Activated CD4-positive, CD25-positive, alpha-beta regulatory T cell (primary cell): Measurements from ENCODE around the gene KLC3.
"Not testable (repeated sequence)": the region's sequence is repeated elsewhere in the genome, so short reads cannot be mapped to it uniquely, and the experiment has no call there.

Source experiments
- DNase-seq, 4 experiments: peaks; one replicate each; lab custom pipeline; 2025; lab: John Stamatoyannopoulos, UW

Gene KLC3

DNA sequence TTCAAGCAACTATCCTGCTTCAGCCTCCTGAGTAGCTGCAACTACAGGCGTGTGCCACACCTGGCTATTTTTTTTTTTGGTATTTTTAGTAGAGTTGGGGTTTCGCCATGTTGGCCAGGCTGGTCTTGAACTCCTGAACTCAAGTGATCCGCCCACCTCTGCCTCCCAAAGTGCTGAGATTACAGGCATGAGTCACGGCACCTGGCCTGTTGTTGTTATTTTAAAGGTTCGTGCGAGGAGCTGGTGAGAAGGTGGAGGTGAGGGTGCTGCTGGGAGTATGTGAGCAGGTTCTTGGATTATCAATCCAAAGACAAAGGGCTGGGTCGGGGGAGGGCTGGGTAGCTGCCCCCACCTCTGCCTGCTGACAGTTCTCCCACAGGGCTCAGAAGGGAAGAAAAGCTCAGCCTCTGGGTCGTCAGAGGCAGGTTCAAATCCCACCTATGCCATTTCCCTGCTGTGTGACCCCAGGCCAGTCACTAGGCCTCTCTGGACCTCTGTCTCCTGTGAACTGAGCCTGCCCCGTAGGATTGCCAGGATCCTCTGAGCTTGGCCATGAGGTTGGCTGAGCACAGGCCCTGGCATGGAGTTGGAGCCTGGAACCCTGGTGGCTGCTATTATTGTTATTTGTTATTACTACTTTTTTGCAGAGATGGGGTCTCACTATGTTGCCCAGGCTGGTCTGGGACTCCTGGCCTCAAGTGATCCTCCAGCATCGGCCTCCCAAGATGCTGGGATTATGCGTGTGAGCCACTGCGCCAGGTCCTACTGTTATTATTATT is 19.4 kb upstream of the KLC3 start:
- no peak for DNase-seq

DNA sequence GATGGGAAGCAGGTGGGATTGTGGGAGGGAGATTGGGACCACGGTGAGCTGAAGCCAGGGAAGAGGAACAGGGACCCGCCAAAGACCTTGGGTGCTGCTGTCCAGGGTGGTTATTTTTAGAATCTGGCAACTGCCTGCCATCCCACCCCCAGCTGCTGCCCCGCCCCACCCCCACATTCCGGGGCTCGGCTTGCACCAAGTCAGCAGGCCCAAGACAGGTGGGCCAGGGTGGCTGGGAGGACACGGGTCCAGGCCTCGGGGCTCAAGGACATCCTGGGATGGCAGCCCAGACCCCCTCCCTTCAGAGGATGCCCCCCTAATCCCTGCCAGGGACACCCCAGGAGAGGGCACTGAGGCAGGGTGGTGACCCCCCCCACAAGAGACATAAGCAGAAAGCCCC is 18.7 kb upstream of the KLC3 start:
- DNase-seq: no peak

DNA sequence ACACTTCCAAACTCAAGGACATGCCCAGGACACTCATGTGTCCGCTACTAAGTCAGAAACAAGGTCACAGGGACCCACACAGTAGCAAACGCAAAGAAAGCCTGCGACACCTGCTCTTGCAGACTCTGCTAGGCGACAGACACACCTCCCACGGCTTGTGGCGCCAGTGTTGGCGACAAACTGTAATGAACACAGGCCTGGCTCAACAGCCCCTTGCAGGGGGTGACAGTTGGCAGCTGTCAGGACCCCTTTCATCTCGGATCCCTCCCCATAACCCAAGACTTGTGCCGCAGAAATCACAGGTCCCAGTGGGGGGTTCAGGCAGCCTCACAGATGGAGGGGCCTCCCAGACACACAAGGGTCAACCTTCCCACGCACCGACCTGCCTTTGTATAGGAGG is 18.2 kb upstream of the KLC3 start:
- no peak for DNase-seq

DNA sequence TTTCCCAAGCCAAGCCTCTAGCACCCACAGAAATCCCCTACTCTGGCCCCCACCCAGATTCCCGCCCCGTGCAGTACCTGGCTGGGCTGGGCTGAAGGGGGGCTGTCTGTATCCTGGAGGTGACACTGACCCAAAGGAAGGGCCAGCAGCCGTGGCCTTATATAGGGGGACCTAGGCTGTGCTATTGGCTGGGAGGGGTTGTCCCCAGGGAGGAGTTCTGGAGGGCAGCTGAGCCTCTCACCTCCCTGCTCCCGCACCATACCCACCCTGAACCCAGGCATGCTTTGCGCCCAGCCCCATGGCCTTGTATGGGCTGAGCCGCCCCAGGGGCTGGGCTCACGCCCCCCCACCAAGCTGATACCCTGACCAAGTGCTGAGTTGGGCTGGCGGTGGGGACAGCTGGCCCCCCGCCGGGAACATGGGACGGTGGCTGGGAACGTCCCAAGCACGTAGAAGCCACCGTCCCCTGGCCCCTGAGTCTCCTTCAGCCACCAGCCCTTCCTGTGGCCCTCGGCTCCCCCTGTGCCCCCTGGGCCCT is 17.7 kb upstream of the KLC3 start, which contains the start of gene CKM:
Gene CKM, minus strand, starts transcription at position 132 of the 538 bp plus-strand sequence. CDS start 3,162 bp downstream, outside the sequence.
- no peak for DNase-seq

DNA sequence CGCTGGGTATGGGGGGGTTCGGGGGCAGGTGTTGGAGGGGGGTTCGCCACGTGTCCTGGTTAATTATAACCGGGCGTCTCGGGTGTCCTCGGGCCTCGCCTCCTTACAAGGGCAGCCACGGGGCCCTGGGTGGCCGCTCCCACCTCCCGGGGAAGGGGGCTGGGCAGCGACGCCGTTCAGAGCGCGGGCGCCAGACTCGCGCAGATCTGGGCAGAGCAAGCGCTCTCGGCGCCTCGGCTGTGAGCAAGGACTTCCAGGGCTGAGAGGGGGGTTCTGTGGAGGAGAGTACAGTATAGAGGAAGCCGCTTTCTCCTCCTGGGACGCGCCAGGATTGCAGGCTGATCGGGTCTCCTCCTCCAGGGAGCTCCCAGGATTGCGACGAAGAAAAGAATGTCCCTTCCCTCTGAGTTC is 16.9 kb upstream of the KLC3 start:
- DNase-seq: no peak

DNA sequence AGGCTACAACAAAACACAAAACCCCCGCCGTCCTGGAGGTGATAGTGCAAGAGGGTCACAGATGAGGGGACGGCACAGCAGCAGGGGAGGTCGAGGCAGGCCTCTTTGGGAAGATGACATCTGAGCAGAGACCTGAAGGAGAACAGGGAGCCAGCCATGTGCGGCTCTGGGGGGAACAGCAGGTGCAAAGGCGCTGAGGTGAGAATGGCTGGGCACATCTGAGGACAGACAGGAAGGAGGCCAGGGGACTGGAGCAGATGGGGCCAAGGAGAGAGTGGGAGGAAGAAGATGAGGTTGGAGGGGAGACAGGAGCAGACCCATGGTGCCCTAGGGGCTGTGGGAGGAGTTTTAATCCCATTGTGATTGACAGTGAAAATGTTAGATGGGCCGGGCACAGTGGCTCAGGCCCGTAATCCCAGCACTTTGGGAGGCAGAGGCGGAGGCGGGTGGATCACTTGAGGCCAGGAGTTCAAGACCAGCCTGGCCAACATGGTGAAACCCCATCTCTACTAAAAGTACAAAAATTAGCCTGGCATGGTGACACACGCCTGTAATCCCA is 16.1 kb upstream of the KLC3 start:
- DNase-seq: no peak

DNA sequence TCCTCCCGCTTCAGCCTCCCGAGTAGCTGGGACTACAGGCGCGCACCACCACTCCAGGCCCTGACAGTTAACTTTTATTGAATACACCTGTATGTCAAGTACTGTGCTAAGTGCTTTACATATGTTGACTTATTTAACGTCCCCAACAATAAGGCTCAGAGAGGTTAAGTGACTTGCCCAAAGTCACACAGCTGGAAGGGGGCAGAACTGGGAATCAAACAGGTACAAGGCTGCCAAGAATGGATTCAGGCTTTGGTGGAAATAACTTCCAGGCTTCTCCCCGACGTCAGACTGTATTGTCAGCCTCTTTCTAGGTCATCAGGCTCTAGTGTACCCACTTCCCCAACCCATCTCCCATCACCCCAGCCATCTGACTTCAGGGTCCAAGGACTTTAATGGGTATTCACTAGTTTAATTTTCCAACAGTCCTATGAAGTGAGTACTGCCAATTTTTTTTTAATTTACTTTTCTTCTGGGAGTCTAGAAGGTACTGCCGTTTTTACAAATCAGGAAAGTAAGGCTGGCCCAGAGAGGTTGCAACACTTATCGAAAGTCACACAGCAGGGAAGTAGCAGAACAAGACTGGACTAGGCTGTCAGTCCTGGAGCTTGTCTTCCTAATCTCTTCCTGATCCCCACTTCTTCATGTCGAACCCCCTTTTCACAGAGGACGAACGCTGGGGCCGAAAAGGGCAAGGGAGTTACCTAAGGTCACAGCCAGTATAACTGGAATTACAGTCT is 13.0 kb upstream of the KLC3 start:
- DNase-seq: no peak

DNA sequence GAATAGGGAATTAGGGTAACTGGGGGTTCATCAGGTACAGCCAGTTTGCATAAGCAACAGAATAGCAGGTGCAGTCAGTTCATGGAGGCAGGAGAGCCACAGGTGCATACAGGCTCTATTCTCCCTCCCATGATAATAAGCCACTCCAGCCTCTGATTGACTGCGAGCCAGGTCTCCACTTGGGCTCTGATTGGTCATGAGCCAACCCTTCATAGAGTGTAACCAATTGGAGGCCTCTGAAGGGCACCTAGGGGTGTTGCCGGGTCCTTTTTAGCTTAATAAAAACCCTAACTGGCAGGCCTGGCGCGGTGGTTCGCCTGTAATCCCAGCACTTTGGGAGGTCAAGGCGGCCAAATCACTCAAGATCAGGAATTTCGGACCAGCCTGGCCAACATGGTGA is 9.1 kb upstream of the KLC3 start:
- no peak for DNase-seq

DNA sequence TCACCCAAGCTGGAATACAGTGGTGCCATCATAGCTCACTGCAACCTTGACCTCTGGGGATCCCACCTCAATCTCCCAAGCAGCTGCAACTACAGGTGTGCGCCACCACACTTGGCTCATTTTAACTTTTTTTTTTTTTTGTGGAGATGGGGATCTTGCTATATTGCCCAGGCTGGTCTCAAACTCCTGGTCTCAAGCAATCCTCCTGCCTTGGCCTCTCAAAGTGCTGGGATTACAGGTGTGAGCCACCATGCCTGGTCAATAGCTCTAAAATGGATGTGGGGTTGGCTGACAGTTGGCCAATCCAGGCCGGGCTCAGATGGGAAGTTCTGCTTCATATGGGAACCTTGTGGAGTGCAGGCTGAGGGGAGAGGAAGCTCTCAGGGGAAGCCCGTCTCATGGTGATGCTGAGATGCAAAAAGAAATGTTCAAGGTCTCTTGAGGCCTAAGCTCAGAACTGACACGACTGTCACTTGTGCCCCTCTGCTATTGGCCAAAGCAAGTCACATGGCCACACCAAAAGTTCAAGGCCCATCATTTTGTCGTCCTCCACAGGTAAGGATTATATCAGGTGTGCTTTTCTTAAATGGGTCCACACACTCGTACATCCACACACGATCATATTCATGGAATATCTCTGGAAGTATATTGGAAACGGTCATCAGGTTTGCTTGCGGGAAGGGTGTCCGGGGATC is 6.8 kb upstream of the KLC3 start:
- DNase-seq: no peak

DNA sequence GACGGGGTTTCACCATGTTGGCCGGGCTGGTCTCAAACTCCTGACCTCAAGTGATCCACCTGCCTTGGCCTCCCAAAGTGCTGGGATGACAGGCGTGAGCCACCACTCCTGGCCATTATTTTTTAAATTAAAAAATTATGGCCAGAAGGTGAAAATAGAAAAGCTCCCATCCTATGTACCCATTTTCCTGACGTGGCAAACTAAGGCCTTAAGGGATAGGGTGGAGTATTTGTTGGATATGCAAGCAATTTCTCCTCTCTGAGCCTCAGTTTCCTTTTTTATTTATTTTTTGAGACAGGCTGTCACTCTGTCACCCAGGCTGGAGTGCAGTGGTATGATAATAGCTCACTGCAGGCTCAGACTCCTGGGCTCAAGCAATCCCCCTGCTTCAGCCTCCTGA is 5.7 kb upstream of the KLC3 start:
- not testable (repeated sequence) for DNase-seq

DNA sequence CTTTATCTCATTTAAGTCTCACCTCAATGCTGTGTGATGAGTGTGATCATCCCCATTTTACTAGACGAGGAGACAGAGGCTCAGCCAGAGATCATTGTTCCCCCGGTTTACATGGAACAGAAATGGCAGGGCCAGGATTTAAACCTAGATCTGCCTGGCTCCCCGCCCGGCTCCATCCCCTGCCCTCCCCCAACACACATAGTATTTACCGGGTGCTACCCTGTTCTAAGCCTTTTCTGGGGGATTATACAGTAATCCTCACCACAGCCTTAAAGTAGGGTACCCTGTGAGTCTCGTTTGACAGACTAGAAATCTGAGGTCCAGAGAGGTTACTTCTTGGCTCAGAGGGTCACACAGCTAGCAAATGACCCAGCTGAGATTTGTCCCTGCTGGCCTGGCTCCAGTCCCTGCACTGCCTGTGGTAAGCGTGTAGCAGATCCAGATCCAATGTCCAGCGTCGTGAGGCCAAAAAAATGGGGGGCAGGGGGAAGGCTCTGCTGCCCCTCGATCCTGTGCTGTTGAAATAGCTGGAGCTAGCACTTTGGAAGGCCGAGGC is 3.8 kb upstream of the KLC3 start:
- no peak for DNase-seq

DNA sequence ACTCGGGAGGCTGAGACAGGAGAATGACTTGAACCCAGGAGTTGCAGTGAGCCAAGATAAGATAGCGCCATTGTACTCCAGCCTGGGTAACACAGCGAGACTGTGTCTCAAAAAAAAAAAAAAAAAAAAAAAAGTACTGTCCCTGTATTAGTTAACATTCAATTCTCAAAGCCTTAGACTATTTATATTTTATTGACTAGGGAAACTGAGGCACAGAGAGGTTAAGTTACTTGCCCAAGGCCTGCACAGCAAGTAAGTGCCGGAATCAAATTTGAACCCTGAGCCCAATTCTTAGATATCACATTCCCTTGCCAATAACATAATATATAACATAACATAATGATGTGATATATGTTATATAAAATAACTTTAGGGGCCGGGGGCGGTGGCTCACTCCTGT is 921 bp upstream of the KLC3 start:
- DNase-seq: no peak

DNA sequence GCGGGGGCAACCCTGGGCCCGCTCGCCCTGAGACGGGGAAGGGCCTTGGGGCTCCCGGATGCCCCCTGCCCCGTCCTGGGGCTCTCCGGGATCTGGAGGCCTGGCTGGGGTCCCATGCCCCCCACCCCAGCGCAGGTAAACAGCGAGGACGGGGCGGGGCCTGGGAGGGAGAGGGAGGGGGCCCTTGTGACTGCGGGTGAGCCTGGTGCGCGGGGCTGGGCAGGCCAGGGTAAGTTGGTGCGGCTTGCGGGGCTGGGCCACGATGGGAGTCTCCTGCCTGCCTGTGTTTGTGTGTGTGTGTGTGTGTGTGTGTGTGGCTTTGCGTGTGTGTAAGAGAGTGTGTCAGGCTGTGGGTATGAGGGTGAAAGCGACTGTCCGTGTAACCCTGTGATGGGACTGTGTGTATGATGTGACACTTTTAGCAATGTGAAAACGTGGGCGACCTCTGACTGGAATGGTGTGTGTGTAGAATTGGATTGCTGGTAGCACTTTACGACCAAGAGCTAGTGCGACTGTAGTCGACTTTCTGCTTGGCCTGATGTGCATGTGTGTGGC is 426 bp downstream of the KLC3 start:
- DNase-seq: no peak

DNA sequence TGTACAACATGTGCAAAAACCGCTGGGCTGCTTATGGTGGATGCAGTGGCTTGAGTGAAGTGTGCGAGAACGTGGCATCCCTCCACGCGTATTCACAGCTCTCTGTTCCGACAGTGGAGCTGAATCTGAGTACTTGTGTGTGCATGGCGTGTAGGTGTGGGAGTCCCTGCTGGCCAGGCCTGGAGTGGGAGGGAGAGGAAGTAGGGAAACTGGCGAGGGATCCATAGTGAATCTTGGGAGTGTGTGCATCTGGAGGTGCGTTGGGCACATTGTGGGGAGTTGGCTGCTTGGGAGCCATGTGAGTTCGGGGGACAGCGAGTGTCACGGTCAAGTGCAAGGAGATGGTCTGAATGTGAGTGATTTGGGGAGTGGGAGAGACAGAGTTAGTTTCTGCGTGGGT is 2.4 kb downstream of the KLC3 start:
- DNase-seq: no peak

DNA sequence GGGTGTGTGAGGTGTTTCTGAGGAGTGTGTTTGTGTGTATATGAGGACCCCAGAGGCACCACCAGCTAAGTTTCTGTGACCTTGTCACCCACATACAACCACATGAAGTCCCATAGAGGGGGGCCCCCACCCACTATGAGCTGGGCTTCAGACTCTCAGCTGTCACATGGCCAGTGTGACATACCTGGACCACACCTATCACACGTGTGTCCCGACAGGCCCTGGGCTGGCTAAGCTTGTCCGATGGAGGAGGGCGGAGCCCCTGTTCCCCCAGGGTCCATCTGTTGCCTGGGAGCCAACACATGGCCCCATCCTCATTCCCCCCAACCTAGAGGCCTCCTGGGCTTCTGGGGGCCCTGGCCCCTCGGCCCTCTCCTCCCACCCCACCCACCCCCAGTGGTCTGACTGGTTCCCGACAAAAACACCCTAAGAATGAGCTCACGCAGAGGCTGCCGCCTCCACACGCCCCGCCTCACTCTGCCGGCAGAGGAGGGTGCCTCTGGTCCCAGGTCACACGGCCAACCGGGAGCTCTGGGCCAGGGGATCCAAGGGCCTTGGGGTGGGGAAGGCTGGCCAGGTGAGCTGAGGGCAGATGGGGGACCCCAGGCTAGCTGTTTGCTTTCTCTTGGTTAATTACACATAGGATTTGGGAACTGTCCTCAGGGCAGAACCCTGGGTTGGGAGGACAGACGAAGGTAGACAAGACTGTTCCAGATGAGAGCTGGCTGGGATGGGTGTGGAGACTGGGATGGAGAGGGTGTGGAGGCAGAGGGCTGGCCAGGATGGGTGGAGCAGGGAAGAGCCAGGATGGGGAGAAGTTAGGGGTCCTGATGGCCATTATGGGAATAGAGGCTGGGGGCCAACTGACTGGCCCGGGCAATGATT is 4.3 kb downstream of the KLC3 start:
- no peak for DNase-seq

DNA sequence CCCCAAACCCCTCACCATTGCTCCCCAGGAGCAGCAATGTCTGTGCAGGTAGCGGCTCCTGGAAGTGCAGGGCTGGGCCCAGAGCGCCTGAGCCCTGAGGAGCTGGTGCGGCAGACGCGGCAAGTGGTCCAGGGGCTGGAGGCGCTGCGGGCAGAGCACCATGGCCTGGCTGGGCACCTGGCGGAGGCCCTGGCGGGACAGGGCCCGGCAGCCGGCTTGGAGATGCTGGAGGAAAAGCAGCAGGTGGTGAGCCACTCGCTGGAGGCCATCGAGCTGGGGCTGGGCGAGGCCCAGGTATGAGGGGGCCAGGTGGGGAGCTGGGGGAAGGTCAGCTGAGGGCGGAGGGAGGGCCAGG is 4.9 kb downstream of the KLC3 start:
- DNase-seq: no peak

DNA sequence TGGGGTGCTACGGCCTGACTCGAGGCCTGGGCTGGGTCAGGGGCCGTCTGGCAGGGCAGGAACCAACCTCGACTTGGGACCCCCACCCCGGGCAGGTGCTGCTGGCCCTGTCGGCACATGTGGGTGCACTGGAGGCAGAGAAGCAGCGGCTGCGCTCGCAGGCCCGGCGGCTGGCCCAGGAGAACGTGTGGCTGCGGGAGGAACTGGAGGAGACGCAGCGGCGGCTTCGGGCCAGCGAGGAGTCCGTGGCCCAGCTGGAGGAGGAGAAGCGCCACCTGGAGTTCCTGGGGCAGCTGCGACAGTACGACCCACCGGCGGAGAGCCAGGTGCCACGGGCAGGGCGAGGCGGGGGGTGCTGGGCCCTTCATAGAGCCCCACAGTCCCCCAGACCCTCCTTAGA is 5.9 kb downstream of the KLC3 start:
- no peak for DNase-seq

DNA sequence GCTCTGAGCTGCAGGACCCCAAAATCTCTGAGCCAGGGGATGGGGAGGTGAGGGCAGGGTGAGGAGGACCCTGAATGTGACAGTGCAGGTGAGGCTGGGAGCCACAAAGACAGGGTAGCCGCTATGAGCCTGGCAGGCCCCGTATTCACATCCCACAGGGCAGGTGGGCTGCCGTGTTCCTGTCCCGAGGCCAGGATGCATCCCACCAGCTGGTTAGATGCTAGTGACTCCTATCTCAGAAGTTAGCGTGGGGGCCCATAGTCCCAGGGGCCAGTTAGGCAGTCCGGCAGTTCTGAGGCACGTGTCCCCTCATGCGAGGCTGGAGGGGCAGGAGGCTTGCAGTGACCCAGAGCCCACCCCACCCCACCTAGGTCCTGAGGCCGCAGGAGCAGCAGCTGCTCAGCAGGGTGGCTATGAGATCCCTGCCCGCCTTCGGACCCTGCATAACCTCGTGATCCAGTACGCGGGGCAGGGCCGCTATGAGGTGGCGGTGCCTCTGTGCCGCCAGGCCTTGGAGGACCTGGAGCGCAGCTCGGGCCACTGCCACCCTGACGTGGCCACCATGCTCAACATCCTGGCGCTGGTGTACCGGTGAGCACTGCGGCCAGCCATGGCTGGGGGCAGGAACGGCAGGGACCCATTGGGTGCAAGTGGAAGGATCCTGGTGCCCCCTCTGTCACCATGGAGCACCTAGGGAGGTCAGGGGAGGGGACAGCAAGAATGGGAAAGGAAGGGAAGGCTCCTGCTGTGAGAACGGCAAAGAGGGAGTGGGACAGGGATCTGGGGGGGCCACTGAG is 7.2 kb downstream of the KLC3 start:
- DNase-seq: no peak

DNA sequence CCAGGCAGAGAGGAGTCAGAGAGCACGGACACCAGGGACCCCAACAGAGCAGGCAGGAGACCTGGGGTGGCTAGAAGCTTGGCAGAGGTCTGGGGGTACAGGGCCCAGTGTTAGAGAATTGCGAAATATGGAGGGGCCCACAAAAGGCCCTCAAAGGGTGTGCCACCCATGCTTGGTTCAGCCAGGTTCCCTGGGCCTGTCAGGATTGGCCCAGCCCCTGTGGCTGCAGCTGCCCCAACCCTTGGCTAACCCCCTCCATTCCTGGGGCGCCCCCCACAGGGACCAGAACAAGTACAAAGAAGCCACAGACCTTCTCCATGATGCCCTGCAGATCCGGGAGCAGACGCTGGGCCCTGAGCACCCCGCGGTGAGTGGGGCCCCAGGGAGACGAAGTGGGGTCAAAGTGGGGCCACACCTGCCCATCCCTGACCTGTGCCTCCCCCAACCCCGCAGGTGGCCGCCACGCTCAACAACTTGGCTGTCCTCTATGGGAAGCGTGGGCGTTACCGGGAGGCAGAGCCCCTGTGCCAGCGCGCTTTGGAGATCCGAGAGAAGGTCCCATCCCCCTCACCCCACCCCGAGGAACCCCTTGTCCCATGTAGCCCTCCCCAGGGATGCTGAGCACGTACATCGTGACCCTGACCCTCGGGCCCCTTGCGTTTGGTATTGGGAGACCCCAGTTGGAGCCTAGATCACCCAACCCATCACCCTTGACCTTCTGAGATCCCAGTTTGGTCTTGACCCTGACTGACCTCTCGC is 8.0 kb downstream of the KLC3 start:
- no peak for DNase-seq
